Uterus (tissue), 4 donors: ENCODE measurements around the gene DVL1. TPM values are rescaled to one million over a fixed set of nuclear protein-coding genes. Genes with fewer than 3 reads are reported as not detected.

Source experiments
- DNase-seq, 2 donors: peaks; one replicate each; pipeline ENCODE4 v3.0.0-alpha.2; 2019 to 2020
- H3K27ac ChIP-seq, 2 donors: fragments of 200-600 bp; sonication (generic); 1 replicate in 1 of 2; 2 replicates in 1 of 2; pipeline ENCODE4 v1.5.1; 2016 to 2018
- H3K27me3 ChIP-seq, 2 donors: fragments of 200-600 bp; sonication (generic); one replicate each; pipeline ENCODE4 v1.5.1; 2018 to 2019; ENCODE audit warnings: control low read depth in 1 of 2
- H3K36me3 ChIP-seq, 2 donors: fragments of 200-600 bp; sonication (generic); one replicate each; pipeline ENCODE4 v1.5.1; 2019; ENCODE audit warnings: control low read depth in 1 of 2
- H3K4me1 ChIP-seq, 2 donors: fragments of 200-600 bp; sonication (generic); one replicate each; pipeline ENCODE4 v1.5.1; 2018 to 2019; ENCODE audit warnings: control low read depth in 1 of 2
- H3K4me3 ChIP-seq, 2 donors: fragments of 200-600 bp; sonication (generic); 1 replicate in 1 of 2; 2 replicates in 1 of 2; pipeline ENCODE4 v1.5.1; 2018 to 2019; ENCODE audit warnings: mild to moderate bottlenecking in 1 of 2
- H3K9me3 ChIP-seq, 2 donors: fragments of 200-600 bp; sonication (generic); one replicate each; pipeline ENCODE4 v1.5.1; 2019; ENCODE audit warnings: control low read depth in 1 of 2
- POLR2A ChIP-seq, 2 donors: fragments of 450-650 bp; IDR thresholded peaks; one replicate each; pipeline ENCODE4 v1.6.1; 2016; ENCODE audit warnings: antibody characterized with exemption in 2 of 2, mild to moderate bottlenecking in 1 of 2, moderate library complexity in 1 of 2
- intact Hi-C: fragments of 100-400 bp; cut with DNase I; formaldehyde crosslinking; loops from one replicate; pipeline ENCODE4 v1.15.1; 2023; ENCODE audit warnings: low total_unique reads
- total RNA-seq, 4 donors: library from RNA; depleted of rRNA in 3 of 4; stranded (reverse); fragments of >200 nt in 3 of 4; gene quantifications; one replicate each; pipeline versions ENCODE4 v1.1.0 to v1.2.4, GENCODE V29; 2014 to 2023
- TF ChIP-seq, protein P1 (sequence below), 4 experiments: fragments of 200-600 bp in 2 of 4; fragments of 450-650 bp in 2 of 4; sonication (generic) in 2 of 4; IDR thresholded peaks; one replicate each; pipeline ENCODE4 v1.5.1; 2016 to 2019; ENCODE audit warnings: antibody characterized with exemption in 4 of 4, mild to moderate bottlenecking in 2 of 4, moderate library complexity in 1 of 4
- donor health status: DM: yes; HTN: yes; CAD: no.

The DVL1 gene
- total RNA-seq, 4 donors from 2014 or later, result 35.6 to 94.5 (median 49.7) TPM

DNA sequence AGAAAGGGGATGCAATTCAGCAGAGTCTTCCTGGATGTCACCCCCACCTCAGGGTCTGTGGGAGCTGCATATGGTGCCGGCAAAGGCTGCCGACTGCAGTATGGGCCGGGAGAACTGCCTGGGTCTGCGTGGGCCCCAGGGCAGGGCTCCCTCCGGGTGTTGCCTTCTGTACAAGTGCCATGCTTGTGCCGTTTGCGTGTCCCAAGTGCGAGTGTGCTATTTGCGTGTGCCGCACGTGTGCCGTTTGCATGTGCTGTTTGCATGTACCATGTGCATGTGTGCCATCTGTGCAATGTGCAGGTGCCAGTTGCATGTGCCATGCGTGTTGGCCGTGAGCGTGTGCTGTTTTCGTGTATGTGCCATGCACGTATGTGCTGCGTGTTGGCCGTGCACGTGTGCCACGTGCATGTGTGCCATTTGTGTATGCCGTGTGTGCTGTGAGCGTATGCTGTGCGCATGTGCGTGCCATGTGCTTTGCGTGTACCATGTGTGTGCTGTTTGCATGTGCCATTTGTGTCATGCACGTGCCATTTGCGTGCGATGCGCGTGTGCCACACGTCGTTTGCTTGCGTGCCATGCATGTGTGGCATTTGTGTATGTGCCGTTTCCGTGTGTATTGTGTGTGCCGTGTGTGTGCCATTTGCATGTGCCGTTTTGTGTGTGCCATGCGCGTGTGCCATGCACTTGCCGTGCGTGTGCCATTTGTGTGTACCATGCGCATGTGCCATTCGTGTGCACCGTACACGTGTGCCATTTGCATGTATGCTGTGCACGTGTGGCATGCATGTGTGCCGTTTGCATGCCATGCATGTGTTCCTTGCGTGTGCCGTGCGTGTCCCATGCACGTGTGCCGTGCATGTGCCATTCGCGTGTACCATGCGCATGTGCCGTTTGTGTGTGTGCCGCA lies 19.7 kb downstream of the DVL1 start:
- intact Hi-C loops, result no loop called here
- TF ChIP-seq, protein P1, sequence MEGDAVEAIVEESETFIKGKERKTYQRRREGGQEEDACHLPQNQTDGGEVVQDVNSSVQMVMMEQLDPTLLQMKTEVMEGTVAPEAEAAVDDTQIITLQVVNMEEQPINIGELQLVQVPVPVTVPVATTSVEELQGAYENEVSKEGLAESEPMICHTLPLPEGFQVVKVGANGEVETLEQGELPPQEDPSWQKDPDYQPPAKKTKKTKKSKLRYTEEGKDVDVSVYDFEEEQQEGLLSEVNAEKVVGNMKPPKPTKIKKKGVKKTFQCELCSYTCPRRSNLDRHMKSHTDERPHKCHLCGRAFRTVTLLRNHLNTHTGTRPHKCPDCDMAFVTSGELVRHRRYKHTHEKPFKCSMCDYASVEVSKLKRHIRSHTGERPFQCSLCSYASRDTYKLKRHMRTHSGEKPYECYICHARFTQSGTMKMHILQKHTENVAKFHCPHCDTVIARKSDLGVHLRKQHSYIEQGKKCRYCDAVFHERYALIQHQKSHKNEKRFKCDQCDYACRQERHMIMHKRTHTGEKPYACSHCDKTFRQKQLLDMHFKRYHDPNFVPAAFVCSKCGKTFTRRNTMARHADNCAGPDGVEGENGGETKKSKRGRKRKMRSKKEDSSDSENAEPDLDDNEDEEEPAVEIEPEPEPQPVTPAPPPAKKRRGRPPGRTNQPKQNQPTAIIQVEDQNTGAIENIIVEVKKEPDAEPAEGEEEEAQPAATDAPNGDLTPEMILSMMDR (IDR thresholded peaks at IDR 0.05), result no peak
- TF ChIP-seq POLR2A (IDR thresholded peaks at IDR 0.05), result no peak
- H3K4me1 ChIP-seq, result peaks cover 0 to 17% of the 10 kb centered on the region in 2 donors
- H3K4me3 ChIP-seq, result no peak overlapping the region
- no peak for DNase-seq
- H3K36me3 ChIP-seq, result no peaks in the 10 kb centered on the region
- no peaks in the 10 kb centered on the region for H3K9me3 ChIP-seq
- no peak overlapping the region for H3K27ac ChIP-seq
- H3K27me3 ChIP-seq, result no peaks in the 10 kb centered on the region

DNA sequence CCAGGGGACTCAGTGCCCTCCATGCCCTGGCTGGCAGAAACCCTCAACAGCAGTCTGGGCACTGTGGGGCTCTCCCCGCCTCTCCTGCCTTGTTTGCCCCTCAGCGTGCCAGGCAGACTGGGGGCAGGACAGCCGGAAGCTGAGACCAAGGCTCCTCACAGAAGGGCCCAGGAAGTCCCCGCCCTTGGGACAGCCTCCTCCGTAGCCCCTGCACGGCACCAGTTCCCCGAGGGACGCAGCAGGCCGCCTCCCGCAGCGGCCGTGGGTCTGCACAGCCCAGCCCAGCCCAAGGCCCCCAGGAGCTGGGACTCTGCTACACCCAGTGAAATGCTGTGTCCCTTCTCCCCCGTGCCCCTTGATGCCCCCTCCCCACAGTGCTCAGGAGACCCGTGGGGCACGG lies 21.0 kb downstream of the DVL1 start:
- Histone ChIP-seq H3K4me1 (peaks cover 2 to 21% of the 10 kb centered on the region in 2 donors), H3K36me3 (no peaks in the 10 kb centered on the region), H3K4me3 (no peak overlapping the region), H3K27me3 (no peaks in the 10 kb centered on the region), H3K9me3 (no peaks in the 10 kb centered on the region), H3K27ac (no peak overlapping the region)
- intact Hi-C loops, result no loop called here
- no peak for TF ChIP-seq POLR2A (IDR thresholded peaks at IDR 0.05)
- TF ChIP-seq, protein P1 (IDR thresholded peaks at IDR 0.05), result no peak
- DNase-seq, result no peak

DNA sequence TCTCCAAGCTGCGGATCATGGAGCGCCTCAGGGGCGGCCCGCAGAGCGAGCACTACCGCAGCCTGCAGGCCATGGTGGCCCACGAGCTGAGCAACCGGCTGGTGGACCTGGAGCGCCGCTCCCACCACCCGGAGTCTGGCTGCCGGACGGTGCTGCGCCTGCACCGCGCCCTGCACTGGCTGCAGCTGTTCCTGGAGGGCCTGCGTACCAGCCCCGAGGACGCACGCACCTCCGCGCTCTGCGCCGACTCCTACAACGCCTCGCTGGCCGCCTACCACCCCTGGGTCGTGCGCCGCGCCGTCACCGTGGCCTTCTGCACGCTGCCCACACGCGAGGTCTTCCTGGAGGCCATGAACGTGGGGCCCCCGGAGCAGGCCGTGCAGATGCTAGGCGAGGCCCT lies 21.9 kb downstream of the DVL1 start:
- Histone ChIP-seq H3K4me3 (no peak overlapping the region), H3K27me3 (no peaks in the 10 kb centered on the region), H3K9me3 (no peaks in the 10 kb centered on the region), H3K4me1 (peaks cover 8 to 31% of the 10 kb centered on the region in 2 donors), H3K27ac (no peak overlapping the region), H3K36me3 (no peaks in the 10 kb centered on the region)
- no peak for DNase-seq
- intact Hi-C loops, result no loop called here
- TF ChIP-seq POLR2A (IDR thresholded peaks at IDR 0.05), result no peak
- TF ChIP-seq, protein P1 (IDR thresholded peaks at IDR 0.05), result no peak

DNA sequence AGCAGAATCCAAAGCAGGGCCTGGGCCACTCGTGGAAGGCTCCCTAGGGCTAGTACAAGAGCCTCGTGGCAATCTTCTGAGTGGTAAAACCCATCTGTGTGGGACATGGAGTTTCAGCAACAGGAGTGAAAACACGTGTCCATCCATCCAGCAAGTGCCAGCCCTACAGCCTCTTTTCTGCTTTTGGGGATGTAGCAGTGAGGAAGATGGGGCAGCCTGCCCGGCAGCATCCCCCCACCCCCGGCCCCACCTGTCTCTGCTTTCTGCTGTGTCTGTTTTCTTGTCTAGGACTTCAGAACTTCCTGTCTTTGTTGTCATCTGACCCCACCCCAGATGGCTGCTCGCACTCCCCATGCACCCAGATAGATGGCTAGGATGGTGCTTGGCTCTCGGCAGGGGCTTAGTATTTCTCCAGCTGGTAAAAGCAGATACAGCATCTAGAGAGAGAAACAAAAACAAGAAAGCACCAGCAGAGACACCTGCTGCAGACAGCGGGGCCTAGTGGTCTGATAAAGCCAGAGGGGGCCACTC lies 23.1 kb downstream of the DVL1 start:
- intact Hi-C loops, result no loop called here
- no peak overlapping the region for H3K4me3 ChIP-seq
- peaks cover 8 to 39% of the 10 kb centered on the region in 2 donors for H3K4me1 ChIP-seq
- no peaks in the 10 kb centered on the region for H3K27me3 ChIP-seq
- DNase-seq, result no peak
- H3K27ac ChIP-seq, result no peak overlapping the region
- TF ChIP-seq, protein P1 (IDR thresholded peaks at IDR 0.05), result no peak
- TF ChIP-seq POLR2A (IDR thresholded peaks at IDR 0.05), result no peak
- no peaks in the 10 kb centered on the region for H3K36me3 ChIP-seq
- no peaks in the 10 kb centered on the region for H3K9me3 ChIP-seq
